Natural killer cell (primary cell): ENCODE measurements around the gene STIM2. TPM values are rescaled to one million over a fixed set of nuclear protein-coding genes. Genes with fewer than 3 reads are reported as not detected.
"Not testable (repeated sequence)": the region's sequence is repeated elsewhere in the genome, so short reads cannot be mapped to it uniquely, and the experiment has no call there.

Experiments
- ATAC-seq, 3 donors: fragments of 150-1000 bp in 2 of 3; fragments of 200-7000 bp in 1 of 3; cut with Tn5 transposase; 1 replicate in 1 of 3; 2 replicates in 2 of 3; pipeline ENCODE4 v1.10.0; 2021; ENCODE audit warnings: mild to moderate bottlenecking in 2 of 3, moderate library complexity in 2 of 3
- DNase-seq, 2 donors: peaks; one replicate each; pipeline versions ENCODE4 v3.0.0 to v3.0.0-alpha.2; 2013 to 2021; ENCODE audit warnings: mixed read lengths in 1 of 2
- H3K27ac ChIP-seq: one replicate; pipeline ENCODE4 v1.5.1; 2013; ENCODE audit warnings: mild to moderate bottlenecking, low read length
- H3K27me3 ChIP-seq: one replicate; pipeline ENCODE4 v1.6.1; 2013; ENCODE audit warnings: low read length; ENCODE audit not compliant: control insufficient read depth, insufficient read depth
- H3K36me3 ChIP-seq: one replicate; pipeline ENCODE4 v1.6.1; 2013; ENCODE audit warnings: low read length; ENCODE audit not compliant: control insufficient read depth, insufficient read depth
- H3K4me1 ChIP-seq: one replicate; pipeline ENCODE4 v1.6.1; 2013; ENCODE audit warnings: low read length; ENCODE audit not compliant: control insufficient read depth, insufficient read depth
- H3K4me3 ChIP-seq: one replicate; pipeline ENCODE4 v1.5.1; 2013; ENCODE audit warnings: low read length
- H3K9me3 ChIP-seq: one replicate; pipeline ENCODE4 v1.6.1; 2013; ENCODE audit warnings: low read length; ENCODE audit not compliant: control insufficient read depth, insufficient read depth
- H3K27ac Mint-ChIP-seq, 2 donors: one replicate each; pipeline ENCODE4 v1.8.0; 2022; ENCODE audit warnings: mild to moderate bottlenecking in 2 of 2, mixed read lengths in 2 of 2, moderate library complexity in 1 of 2
- H3K27me3 Mint-ChIP-seq, 2 donors: one replicate each; pipeline ENCODE4 v1.8.0; 2022; ENCODE audit warnings: low read depth in 2 of 2, mixed read lengths in 2 of 2
- H3K36me3 Mint-ChIP-seq: one replicate; pipeline ENCODE4 v1.8.0; 2022; ENCODE audit warnings: mixed read lengths
- H3K4me1 Mint-ChIP-seq, 2 donors: one replicate each; pipeline ENCODE4 v1.8.0; 2022; ENCODE audit warnings: mixed read lengths in 2 of 2
- H3K4me3 Mint-ChIP-seq: one replicate; pipeline ENCODE4 v1.8.0; 2022; ENCODE audit warnings: mild to moderate bottlenecking, moderate library complexity, mixed read lengths
- H3K9me3 Mint-ChIP-seq, 2 donors: one replicate each; pipeline ENCODE4 v1.8.0; 2022; ENCODE audit warnings: mixed read lengths in 2 of 2
- CTCF ChIP-seq: fragments of 200-600 bp; IDR thresholded peaks from one replicate; pipeline ENCODE4 v1.8.0; 2022; ENCODE audit warnings: antibody characterized with exemption
- WGBS: methylation state at CpG from one replicate; pipeline ENCODE4 v1.1.7; 2013; ENCODE audit warnings: missing lambda C conversion rate; ENCODE audit not compliant: insufficient coverage; 5-methylcytosine and 5-hydroxymethylcytosine counted together
- intact Hi-C: fragments of 100-400 bp; cut with micrococcal nuclease; formaldehyde crosslinking; loops from one replicate; pipeline ENCODE4 v1.14.2; 2022
- total RNA-seq, 4 donors: library from RNA; stranded (reverse); fragments of 120-200 nt in 1 of 4; gene quantifications; one replicate each; pipeline versions ENCODE4 v1.2.3 to v1.2.4, GENCODE V29; 2013 to 2022

The STIM2 gene
- 100 to 1,000 TPM in 2 of 3 donors, 10 to 100 TPM in 1; 98.3 to 104 (median 100) TPM for total RNA-seq
- total RNA-seq (2013): 110 TPM

- Mint-ChIP-seq H3K4me3 (peak within 1 kb of the TSS; percentile 100), H3K4me1 (peaks cover 69 to 71% of the 10 kb centered on the region in 2 donors), H3K27me3 (no peaks in the 10 kb centered on the region), H3K36me3 (no peaks in the 10 kb centered on the region), H3K9me3 (no peaks in the 10 kb centered on the region), H3K27ac (peak within 1 kb of the TSS; percentile 95 to 98)
- Histone ChIP-seq H3K27ac (peak within 1 kb of the TSS; percentile 84), H3K27me3 (no peaks in the 10 kb centered on the region), H3K4me1 (peaks cover 18% of the 10 kb centered on the region), H3K4me3 (peak within 1 kb of the TSS; percentile 67), H3K9me3 (no peaks in the 10 kb centered on the region), H3K36me3 (no peaks in the 10 kb centered on the region)
- DNase-seq (peak; percentile 99), ATAC-seq (peak; percentile 65 to 86 (median 72))
- peak; percentile 10 for TF ChIP-seq CTCF
- intact Hi-C loops: loop anchor here (1.0 to 5.0 kb wide), 5 partner anchors 24 to 540 kb away; partner anchors contain the start of genes RBPJ and TBC1D19
- under 1% methylated on average over 74 of the region's 74 CpGs for WGBS
Measured at GRCh38 chr4:26860157-26860921, at the start of gene STIM2. STIM2 (plus strand) TSS chr4:26860841.

- intact Hi-C loops, H3K27ac ChIP-seq, H3K9me3 ChIP-seq, DNase-seq, H3K4me3 ChIP-seq, H3K36me3 Mint-ChIP-seq, ATAC-seq, H3K27me3 ChIP-seq, H3K9me3 Mint-ChIP-seq, H3K27me3 Mint-ChIP-seq, H3K36me3 ChIP-seq: not testable (repeated sequence)
- Mint-ChIP-seq H3K4me3 (peak overlapping the region; percentile 92), H3K27ac (peak overlapping the region; percentile 91 to 92), H3K4me1 (peaks cover 33 to 46% of the 10 kb centered on the region in 2 donors)
- peaks cover 19% of the 10 kb centered on the region for H3K4me1 ChIP-seq
- 74% methylated on average over 4 of the region's 4 CpGs for WGBS
Measured at GRCh38 chr4:26811571-26811970, 49.1 kb upstream of the STIM2 start.

- intact Hi-C loops: no loop called here
- no peaks in the 10 kb centered on the region for H3K36me3 ChIP-seq
- Mint-ChIP-seq H3K27ac (peak overlapping the region; percentile 91 to 92), H3K36me3 (no peaks in the 10 kb centered on the region), H3K27me3 (no peaks in the 10 kb centered on the region), H3K4me3 (peak overlapping the region; percentile 92), H3K4me1 (peaks cover 33 to 46% of the 10 kb centered on the region in 2 donors), H3K9me3 (peaks cover 5% of the 10 kb centered on the region in 2 donors)
- H3K4me1 ChIP-seq: peaks cover 19% of the 10 kb centered on the region
- H3K4me3 ChIP-seq: no peak overlapping the region
- H3K27me3 ChIP-seq: no peaks in the 10 kb centered on the region
- peak; percentile 42 to 65 (median 53) for ATAC-seq
- no peak for TF ChIP-seq CTCF
- DNase-seq: peak in 1 of 2 donors; percentile 17
- 49% methylated on average over 6 of the region's 6 CpGs for whole genome bisulfite sequencing
- peaks cover 2% of the 10 kb centered on the region for H3K9me3 ChIP-seq
- peak overlapping the region; percentile 43 for H3K27ac ChIP-seq
Measured at GRCh38 chr4:26812049-26812714, 48.5 kb upstream of the STIM2 start.

- DNase-seq (no peak), ATAC-seq (no peak)
- no peak for TF ChIP-seq CTCF
- 94% methylated on average over 8 of the region's 8 CpGs for WGBS
- Mint-ChIP-seq H3K4me3 (no peak overlapping the region), H3K27ac (peak overlapping the region; percentile 26 to 43), H3K9me3 (peaks cover 5% of the 10 kb centered on the region in 2 donors), H3K4me1 (peaks cover 33 to 41% of the 10 kb centered on the region in 2 donors), H3K27me3 (no peaks in the 10 kb centered on the region), H3K36me3 (no peaks in the 10 kb centered on the region)
- H3K4me1 ChIP-seq: peaks cover 19% of the 10 kb centered on the region
- no peaks in the 10 kb centered on the region for H3K27me3 ChIP-seq
- H3K27ac ChIP-seq: no peak overlapping the region
- intact Hi-C loops: no loop called here
- H3K9me3 ChIP-seq: peaks cover 2% of the 10 kb centered on the region
- no peaks in the 10 kb centered on the region for H3K36me3 ChIP-seq
- H3K4me3 ChIP-seq: no peak overlapping the region
Measured at GRCh38 chr4:26813698-26814097, 46.9 kb upstream of the STIM2 start.
